ENCODE measurements around the gene WRAP53.

WRAP53 gene

DNA sequence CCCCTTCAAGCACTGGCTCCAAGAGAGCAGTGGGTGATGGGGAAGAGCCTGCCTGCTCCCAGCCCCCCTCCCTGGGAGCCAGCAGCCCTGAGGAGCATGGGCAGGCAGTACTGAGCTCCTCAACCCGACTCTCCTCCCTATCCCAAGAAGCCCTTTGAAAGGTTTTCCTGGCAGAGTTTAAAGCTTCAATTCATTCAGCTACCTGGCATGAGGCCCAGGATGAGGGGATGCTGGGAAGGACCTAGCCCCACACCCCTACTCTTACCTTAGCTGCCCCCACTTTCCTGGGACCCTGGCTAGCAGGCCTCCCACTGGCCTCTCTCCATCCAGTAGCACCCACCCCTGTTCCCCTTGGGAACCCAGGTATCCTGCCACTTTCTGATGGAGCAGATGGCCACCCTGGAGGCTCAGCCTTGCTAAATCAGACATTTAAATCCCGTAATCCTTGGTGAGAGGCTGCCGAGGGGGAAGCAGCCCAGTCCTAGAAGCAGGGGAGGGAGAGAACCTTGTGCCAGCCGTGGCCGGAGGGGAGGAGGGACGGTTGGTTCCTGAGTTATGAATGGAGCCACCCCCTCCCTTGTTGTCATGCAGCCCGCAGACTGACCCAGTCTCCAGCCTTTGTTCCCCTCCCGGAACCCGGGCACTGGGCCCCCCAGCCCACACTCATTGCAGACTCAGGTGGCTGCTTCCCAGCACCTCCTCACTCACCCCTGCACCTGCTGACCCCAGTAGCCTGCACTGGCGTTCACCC, 20.4 kb upstream of the WRAP53 start:
- ATAC-seq = no peak; the same call in 2 of the 3 replicates
- TF ChIP-seq TCF4 (CRISPR knock-in tag; IDR thresholded peaks at IDR 0.05; ENCODE audit: borderline replicate concordance) (no peak), ZNF565 (CRISPR knock-in tag; conservative IDR thresholded peaks at IDR 0.05; ENCODE audit: low read depth) (no peak), CSRNP3 (CRISPR knock-in tag; IDR thresholded peaks at IDR 0.05) (no peak), ZFP30 (CRISPR knock-in tag; IDR thresholded peaks at IDR 0.05) (no peak), CSDC2 (CRISPR knock-in tag; IDR thresholded peaks at IDR 0.05) (no peak), GLIS3 (CRISPR knock-in tag; IDR thresholded peaks at IDR 0.05) (no peak), CREB5 (CRISPR knock-in tag; IDR thresholded peaks at IDR 0.05; ENCODE audit: low read depth) (no peak), PPARA (CRISPR knock-in tag; IDR thresholded peaks at IDR 0.05; ENCODE audit: borderline replicate concordance) (no peak), OSR1 (CRISPR knock-in tag; IDR thresholded peaks at IDR 0.05) (no peak), ZNF8 (CRISPR knock-in tag; IDR thresholded peaks at IDR 0.05) (no peak), BACH2 (CRISPR knock-in tag; IDR thresholded peaks at IDR 0.05; ENCODE audit: borderline replicate concordance) (no peak), SNAI2 (CRISPR knock-in tag; IDR thresholded peaks at IDR 0.05) (no peak), PATZ1 (CRISPR knock-in tag; IDR thresholded peaks at IDR 0.05; ENCODE audit: borderline replicate concordance) (no peak), ZFP3 (CRISPR knock-in tag; IDR thresholded peaks at IDR 0.05) (no peak), RARB (CRISPR knock-in tag; IDR thresholded peaks at IDR 0.05) (no peak), TOX (CRISPR knock-in tag; IDR thresholded peaks at IDR 0.05; ENCODE audit: borderline replicate concordance) (no peak), ISL1 (CRISPR knock-in tag; IDR thresholded peaks at IDR 0.05) (no peak)
- TF ChIP-seq, protein P1, sequence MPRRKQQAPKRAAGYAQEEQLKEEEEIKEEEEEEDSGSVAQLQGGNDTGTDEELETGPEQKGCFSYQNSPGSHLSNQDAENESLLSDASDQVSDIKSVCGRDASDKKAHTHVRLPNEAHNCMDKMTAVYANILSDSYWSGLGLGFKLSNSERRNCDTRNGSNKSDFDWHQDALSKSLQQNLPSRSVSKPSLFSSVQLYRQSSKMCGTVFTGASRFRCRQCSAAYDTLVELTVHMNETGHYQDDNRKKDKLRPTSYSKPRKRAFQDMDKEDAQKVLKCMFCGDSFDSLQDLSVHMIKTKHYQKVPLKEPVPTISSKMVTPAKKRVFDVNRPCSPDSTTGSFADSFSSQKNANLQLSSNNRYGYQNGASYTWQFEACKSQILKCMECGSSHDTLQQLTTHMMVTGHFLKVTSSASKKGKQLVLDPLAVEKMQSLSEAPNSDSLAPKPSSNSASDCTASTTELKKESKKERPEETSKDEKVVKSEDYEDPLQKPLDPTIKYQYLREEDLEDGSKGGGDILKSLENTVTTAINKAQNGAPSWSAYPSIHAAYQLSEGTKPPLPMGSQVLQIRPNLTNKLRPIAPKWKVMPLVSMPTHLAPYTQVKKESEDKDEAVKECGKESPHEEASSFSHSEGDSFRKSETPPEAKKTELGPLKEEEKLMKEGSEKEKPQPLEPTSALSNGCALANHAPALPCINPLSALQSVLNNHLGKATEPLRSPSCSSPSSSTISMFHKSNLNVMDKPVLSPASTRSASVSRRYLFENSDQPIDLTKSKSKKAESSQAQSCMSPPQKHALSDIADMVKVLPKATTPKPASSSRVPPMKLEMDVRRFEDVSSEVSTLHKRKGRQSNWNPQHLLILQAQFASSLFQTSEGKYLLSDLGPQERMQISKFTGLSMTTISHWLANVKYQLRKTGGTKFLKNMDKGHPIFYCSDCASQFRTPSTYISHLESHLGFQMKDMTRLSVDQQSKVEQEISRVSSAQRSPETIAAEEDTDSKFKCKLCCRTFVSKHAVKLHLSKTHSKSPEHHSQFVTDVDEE (CRISPR knock-in tag; IDR thresholded peaks at IDR 0.05) = no peak
- TF ChIP-seq, protein P2, sequence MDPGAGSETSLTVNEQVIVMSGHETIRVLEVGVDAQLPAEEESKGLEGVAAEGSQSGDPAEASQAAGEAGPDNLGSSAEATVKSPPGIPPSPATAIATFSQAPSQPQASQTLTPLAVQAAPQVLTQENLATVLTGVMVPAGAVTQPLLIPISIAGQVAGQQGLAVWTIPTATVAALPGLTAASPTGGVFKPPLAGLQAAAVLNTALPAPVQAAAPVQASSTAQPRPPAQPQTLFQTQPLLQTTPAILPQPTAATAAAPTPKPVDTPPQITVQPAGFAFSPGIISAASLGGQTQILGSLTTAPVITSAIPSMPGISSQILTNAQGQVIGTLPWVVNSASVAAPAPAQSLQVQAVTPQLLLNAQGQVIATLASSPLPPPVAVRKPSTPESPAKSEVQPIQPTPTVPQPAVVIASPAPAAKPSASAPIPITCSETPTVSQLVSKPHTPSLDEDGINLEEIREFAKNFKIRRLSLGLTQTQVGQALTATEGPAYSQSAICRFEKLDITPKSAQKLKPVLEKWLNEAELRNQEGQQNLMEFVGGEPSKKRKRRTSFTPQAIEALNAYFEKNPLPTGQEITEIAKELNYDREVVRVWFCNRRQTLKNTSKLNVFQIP (CRISPR knock-in tag; IDR thresholded peaks at IDR 0.05; ENCODE audit: borderline replicate concordance, low read depth) = no peak

DNA sequence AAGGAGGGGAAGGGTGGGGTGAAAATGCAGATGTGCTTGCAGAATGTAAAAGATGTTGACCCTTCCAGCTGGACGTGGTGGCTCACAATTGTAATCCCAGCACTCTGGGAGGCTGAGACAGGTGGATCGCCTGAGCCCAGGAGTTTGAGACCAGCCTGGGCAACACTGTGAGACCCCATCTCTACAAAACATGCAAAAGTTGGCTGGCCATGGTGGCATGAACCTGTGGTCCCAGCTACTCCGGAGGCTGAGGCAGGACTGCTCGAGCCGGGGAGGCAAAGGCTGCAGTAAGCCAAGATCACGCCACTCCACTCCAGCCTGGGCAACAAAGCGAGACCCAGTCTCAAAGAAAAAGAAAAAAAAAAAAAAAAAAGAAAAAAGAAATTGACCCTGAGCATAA, 19.8 kb upstream of the WRAP53 start:
- no peak for ATAC-seq
- TF ChIP-seq ZNF565 (CRISPR knock-in tag; conservative IDR thresholded peaks at IDR 0.05; ENCODE audit: low read depth) (no peak), ESRRG (CRISPR knock-in tag; IDR thresholded peaks at IDR 0.05) (no peak), TOX (CRISPR knock-in tag; IDR thresholded peaks at IDR 0.05; ENCODE audit: borderline replicate concordance) (no peak), RARB (CRISPR knock-in tag; IDR thresholded peaks at IDR 0.05) (no peak), SNAI2 (CRISPR knock-in tag; IDR thresholded peaks at IDR 0.05) (no peak), ZFP3 (CRISPR knock-in tag; IDR thresholded peaks at IDR 0.05) (no peak), ISL1 (CRISPR knock-in tag; IDR thresholded peaks at IDR 0.05) (no peak), CSDC2 (CRISPR knock-in tag; IDR thresholded peaks at IDR 0.05) (no peak), BACH2 (CRISPR knock-in tag; IDR thresholded peaks at IDR 0.05; ENCODE audit: borderline replicate concordance) (no peak)
- TF ChIP-seq, protein P1 (CRISPR knock-in tag; IDR thresholded peaks at IDR 0.05) = no peak
